ENCODE measurements around the gene TPPP3.
A peak's percentile ranks its signal among the peaks of the same experiment; 100 is the strongest.

Gene TPPP3

DNA sequence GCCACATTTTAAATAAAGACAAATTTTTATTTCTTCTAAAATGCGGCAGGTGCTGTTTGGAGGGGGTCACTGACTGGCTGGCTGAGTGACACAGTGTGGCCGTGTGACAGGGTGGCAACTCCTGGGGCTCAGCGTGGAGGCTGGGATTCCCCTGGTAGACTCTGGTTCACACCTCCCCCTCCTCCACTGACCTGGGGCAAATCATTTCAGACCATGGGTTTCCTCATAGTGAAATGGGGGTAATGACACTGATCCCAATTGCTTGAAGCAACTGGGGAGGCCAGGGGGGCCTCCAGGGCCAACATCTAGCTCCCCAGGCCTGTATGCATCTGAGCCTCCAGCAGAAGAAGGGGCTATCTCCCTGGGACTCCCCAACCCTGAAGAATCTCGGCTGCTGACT lies 44.2 kb upstream of the TPPP3 start:
- TF ChIP-seq, protein P1, sequence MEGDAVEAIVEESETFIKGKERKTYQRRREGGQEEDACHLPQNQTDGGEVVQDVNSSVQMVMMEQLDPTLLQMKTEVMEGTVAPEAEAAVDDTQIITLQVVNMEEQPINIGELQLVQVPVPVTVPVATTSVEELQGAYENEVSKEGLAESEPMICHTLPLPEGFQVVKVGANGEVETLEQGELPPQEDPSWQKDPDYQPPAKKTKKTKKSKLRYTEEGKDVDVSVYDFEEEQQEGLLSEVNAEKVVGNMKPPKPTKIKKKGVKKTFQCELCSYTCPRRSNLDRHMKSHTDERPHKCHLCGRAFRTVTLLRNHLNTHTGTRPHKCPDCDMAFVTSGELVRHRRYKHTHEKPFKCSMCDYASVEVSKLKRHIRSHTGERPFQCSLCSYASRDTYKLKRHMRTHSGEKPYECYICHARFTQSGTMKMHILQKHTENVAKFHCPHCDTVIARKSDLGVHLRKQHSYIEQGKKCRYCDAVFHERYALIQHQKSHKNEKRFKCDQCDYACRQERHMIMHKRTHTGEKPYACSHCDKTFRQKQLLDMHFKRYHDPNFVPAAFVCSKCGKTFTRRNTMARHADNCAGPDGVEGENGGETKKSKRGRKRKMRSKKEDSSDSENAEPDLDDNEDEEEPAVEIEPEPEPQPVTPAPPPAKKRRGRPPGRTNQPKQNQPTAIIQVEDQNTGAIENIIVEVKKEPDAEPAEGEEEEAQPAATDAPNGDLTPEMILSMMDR (IDR thresholded peaks at IDR 0.05) = no peak
- no peak for TF ChIP-seq ZFX (IDR thresholded peaks at IDR 0.05; ENCODE audit: borderline replicate concordance)
- no peak overlapping the region for H3K27ac ChIP-seq

DNA sequence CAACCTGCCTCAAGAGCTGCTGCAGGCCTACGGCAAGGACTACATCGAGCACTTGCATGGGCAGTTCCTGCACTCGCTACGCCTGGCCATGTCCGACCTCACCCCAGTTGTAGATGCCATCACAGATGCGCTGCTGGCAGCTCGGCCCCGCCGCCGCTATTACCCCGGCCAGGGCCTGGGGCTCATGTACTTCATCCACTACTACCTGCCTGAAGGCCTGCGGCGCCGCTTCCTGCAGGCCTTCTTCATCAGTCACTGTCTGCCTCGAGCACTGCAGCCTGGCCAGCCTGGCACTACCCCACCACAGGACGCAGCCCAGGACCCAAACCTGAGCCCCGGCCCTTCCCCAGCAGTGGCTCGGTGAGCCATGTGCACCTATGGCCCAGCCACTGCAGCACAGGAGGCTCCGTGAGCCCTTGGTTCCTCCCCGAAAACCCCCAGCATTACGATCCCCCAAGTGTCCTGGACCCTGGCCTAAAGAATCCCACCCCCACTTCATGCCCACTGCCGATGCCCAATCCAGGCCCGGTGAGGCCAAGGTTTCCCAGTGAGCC lies 43.4 kb upstream of the TPPP3 start:
- no peak for TF ChIP-seq ZFX (IDR thresholded peaks at IDR 0.05; ENCODE audit: borderline replicate concordance)
- TF ChIP-seq, protein P1 (IDR thresholded peaks at IDR 0.05) = no peak
- H3K27ac ChIP-seq = no peak overlapping the region

DNA sequence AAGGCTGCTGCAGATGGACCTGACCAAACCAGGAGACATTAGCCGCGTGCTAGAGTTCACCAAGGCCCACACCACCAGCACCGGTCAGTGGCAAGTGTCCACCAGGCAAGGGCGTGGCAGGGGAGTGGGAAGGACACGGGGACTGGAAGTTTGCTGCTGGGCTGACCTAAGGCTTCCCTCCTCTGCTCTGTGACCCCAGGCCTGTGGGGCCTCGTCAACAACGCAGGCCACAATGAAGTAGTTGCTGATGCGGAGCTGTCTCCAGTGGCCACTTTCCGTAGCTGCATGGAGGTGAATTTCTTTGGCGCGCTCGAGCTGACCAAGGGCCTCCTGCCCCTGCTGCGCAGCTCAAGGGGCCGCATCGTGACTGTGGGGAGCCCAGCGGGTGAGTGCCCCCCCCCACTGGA lies 42.5 kb upstream of the TPPP3 start:
- no peak overlapping the region for H3K27ac ChIP-seq
- no peak for TF ChIP-seq ZFX (IDR thresholded peaks at IDR 0.05; ENCODE audit: borderline replicate concordance)
- TF ChIP-seq, protein P1 (IDR thresholded peaks at IDR 0.05) = no peak

DNA sequence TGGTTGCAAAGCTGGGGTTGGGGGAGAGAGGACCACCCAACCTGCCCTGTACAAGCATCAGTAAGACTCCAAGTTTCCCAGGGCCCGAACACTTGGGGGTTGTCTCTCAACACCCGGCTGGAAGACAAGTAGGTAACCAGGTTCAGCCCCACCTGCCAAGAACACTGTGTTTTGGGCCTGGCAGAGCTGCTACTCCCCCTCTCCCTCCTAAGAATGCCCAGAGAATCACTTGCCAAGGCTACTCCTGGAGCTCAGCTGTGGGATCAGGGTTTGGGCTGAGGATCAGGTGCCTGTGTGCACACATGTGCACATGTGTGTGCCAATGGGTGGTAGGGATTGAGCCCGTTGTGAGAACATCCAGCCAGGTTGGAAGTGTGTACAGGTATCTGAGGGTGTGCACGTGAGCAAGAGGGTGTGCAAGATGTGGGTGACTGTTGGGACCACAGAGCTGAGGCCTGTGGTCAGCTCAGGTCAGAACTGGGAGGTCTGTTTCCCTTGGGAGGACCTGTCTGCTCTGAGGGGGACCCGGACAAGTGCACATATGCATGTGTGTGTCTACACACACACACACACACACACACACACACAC lies 39.9 kb upstream of the TPPP3 start:
- no peak for TF ChIP-seq ZFX (IDR thresholded peaks at IDR 0.05; ENCODE audit: borderline replicate concordance)
- TF ChIP-seq, protein P1 (IDR thresholded peaks at IDR 0.05) = no peak
- H3K27ac ChIP-seq = no peak overlapping the region

- TF ChIP-seq ZFX (IDR thresholded peaks at IDR 0.05; ENCODE audit: borderline replicate concordance) = no peak
- TF ChIP-seq, protein P1 (IDR thresholded peaks at IDR 0.05) = no peak
Measured at GRCh38 chr16:67432506-67432890, 39.2 kb upstream of the TPPP3 start.

GRCh38 chr16:67431775-67432505 lies 38.6 kb upstream of the TPPP3 start:
- no peak for TF ChIP-seq ZFX (IDR thresholded peaks at IDR 0.05; ENCODE audit: borderline replicate concordance)
- TF ChIP-seq, protein P1 (IDR thresholded peaks at IDR 0.05) = no peak
- peak overlapping the region; percentile 88 for H3K27ac ChIP-seq

More at GRCh38 chr16:67432506-67432890, 39.2 kb upstream of the TPPP3 start:
- H3K27ac ChIP-seq = no peak overlapping the region
